HEK293 (cell line): ENCODE results near the gene ROPN1L.

ENCODE experiments used
- ZBTB17 ChIP-seq: fragments of 450-650 bp; formaldehyde crosslinking; IDR thresholded peaks from 2 replicates; pipeline ENCODE4 v1.5.1; 2016; ENCODE audit warnings: missing biosample characterization, missing genetic modification characterization
- ZNF571 ChIP-seq: fragments of 450-650 bp; formaldehyde crosslinking; IDR thresholded peaks from 2 replicates; pipeline ENCODE4 v1.5.0; 2017; ENCODE audit warnings: missing biosample characterization, missing genetic modification characterization
- TF ChIP-seq, protein P1 (sequence below): fragments of 450-650 bp; formaldehyde crosslinking; IDR thresholded peaks from 2 replicates; pipeline ENCODE4 v1.5.1; 2016; ENCODE audit warnings: missing biosample characterization, missing genetic modification characterization

DNA sequence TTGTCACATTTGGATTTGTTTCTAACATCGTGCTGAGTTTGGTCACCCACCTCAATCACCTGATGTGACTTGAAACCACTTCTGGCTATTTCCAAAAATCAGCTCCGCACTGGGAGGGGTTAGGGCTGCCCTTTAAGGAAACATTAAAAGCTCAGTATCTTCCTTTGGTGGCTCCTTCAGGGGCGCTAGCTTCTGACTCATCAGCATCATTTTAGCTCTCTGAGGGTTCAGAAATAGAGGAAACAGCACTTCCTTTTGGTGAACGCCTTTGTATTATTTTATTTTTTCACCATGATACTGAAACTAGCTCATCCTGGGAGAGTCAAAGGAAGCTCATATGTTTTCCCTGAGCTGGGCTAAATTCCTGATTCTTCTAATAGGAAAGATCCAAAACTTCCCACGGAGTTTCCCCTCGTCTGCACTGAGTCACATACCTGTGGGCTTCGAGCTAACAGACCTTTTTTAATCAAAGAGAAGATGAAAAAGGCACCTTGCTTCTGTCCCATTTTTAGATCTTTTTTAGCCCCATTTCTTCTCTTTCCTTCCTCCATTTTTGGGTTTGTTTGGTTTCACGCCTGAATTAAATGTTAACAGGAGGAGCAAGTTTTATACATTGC is 48.2 kb downstream of the ROPN1L start:
- TF ChIP-seq ZNF571 (tag by site-specific recombination) (no peak), ZBTB17 (tag by site-specific recombination) (no peak)
- TF ChIP-seq, protein P1, sequence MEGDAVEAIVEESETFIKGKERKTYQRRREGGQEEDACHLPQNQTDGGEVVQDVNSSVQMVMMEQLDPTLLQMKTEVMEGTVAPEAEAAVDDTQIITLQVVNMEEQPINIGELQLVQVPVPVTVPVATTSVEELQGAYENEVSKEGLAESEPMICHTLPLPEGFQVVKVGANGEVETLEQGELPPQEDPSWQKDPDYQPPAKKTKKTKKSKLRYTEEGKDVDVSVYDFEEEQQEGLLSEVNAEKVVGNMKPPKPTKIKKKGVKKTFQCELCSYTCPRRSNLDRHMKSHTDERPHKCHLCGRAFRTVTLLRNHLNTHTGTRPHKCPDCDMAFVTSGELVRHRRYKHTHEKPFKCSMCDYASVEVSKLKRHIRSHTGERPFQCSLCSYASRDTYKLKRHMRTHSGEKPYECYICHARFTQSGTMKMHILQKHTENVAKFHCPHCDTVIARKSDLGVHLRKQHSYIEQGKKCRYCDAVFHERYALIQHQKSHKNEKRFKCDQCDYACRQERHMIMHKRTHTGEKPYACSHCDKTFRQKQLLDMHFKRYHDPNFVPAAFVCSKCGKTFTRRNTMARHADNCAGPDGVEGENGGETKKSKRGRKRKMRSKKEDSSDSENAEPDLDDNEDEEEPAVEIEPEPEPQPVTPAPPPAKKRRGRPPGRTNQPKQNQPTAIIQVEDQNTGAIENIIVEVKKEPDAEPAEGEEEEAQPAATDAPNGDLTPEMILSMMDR (tag by site-specific recombination): no peak
